Common myeloid progenitor, CD34-positive (primary cell): ENCODE results near the gene GSS.

Source experiments
- CTCF ChIA-PET: fragments of 350-600 bp; sonication (Branson Sonifier 250); formaldehyde crosslinking; loops from one replicate; lab custom pipeline; 2021; ENCODE audit warnings: antibody characterized with exemption; lab: Charles Lee
- POLR2A ChIA-PET: fragments of 350-600 bp; sonication (Branson Sonifier 250); formaldehyde crosslinking; loops from one replicate; lab custom pipeline; 2021; ENCODE audit warnings: antibody characterized with exemption; lab: Charles Lee
- DNase-seq, 3 donors: peaks; one replicate each; pipeline versions ENCODE4 v3.0.0 to v3.0.0-alpha.2; 2013
- H3K27ac ChIP-seq, 2 experiments: 1 replicate in 1 of 2; 2 replicates in 1 of 2; pipeline ENCODE4 v1.7.0; 2013; ENCODE audit warnings: inconsistent platforms in 2 of 2, low read length in 2 of 2, mild to moderate bottlenecking in 2 of 2, low read depth in 1 of 2, moderate library complexity in 1 of 2; ENCODE audit not compliant: severe bottlenecking in 2 of 2, insufficient read depth in 1 of 2, poor library complexity in 1 of 2
- H3K27me3 ChIP-seq, 5 experiments: replicated peaks in 2 of 5; 1 replicate in 3 of 5; 2 replicates in 2 of 5; pipeline versions ENCODE4 v1.6.1 to v1.7.0; 2013; ENCODE audit warnings: low read length in 4 of 5, mild to moderate bottlenecking in 2 of 5, moderate library complexity in 2 of 5, inconsistent platforms in 1 of 5; ENCODE audit not compliant: insufficient read depth in 5 of 5, control insufficient read depth in 4 of 5
- H3K36me3 ChIP-seq, 4 experiments: 1 replicate in 2 of 4; 2 replicates in 2 of 4; pipeline versions ENCODE4 v1.6.1 to v1.7.0; 2013; ENCODE audit warnings: low read length in 3 of 4, control low read depth in 1 of 4, mild to moderate bottlenecking in 1 of 4; ENCODE audit not compliant: control insufficient read depth in 4 of 4, insufficient read depth in 4 of 4
- H3K4me1 ChIP-seq, 4 experiments: 1 replicate in 3 of 4; 2 replicates in 1 of 4; pipeline versions ENCODE4 v1.6.1 to v1.7.1; 2013; ENCODE audit warnings: low read length in 3 of 4, mild to moderate bottlenecking in 3 of 4, control low read depth in 1 of 4, inconsistent platforms in 1 of 4, moderate library complexity in 1 of 4; ENCODE audit not compliant: control insufficient read depth in 4 of 4, insufficient read depth in 4 of 4; ENCODE audit errors: control extremely low read depth in 1 of 4
- H3K4me3 ChIP-seq, 7 experiments: 1 replicate in 4 of 7; 2 replicates in 3 of 7; pipeline versions ENCODE4 v1.5.1 to v1.7.0; 2013; ENCODE audit warnings: mild to moderate bottlenecking in 7 of 7, low read length in 6 of 7, moderate library complexity in 6 of 7, inconsistent platforms in 2 of 7, low read depth in 2 of 7, control low read depth in 1 of 7; ENCODE audit not compliant: insufficient read depth in 4 of 7, control insufficient read depth in 1 of 7; ENCODE audit errors: extremely low read depth in 1 of 7
- H3K9me3 ChIP-seq, 5 experiments: 1 replicate in 4 of 5; 2 replicates in 1 of 5; pipeline versions ENCODE4 v1.6.1 to v1.7.1; 2013; ENCODE audit warnings: low read length in 4 of 5, mild to moderate bottlenecking in 2 of 5, inconsistent platforms in 1 of 5, low read depth in 1 of 5, moderate library complexity in 1 of 5; ENCODE audit not compliant: control insufficient read depth in 4 of 5, insufficient read depth in 2 of 5; ENCODE audit errors: control extremely low read depth in 1 of 5
- WGBS: methylation state at CpG from one replicate; pipeline ENCODE4 v1.1.5; 2013; ENCODE audit not compliant: insufficient coverage; 5-methylcytosine and 5-hydroxymethylcytosine counted together

GSS gene

GRCh38 chr20:34983089-34983820 lies 27.6 kb upstream of the GSS start:
- no peak overlapping the region for H3K4me3 ChIP-seq
- POLR2A ChIA-PET: no interaction called here
- CTCF ChIA-PET: no interaction called here
- peaks cover 0 to 34% (median 4%) of the 10 kb centered on the region in 5 experiments for H3K27me3 ChIP-seq
- no peak overlapping the region for H3K27ac ChIP-seq
- no peaks in the 10 kb centered on the region for H3K4me1 ChIP-seq
- H3K9me3 ChIP-seq: no peaks in the 10 kb centered on the region
- DNase-seq: no peak
- no peaks in the 10 kb centered on the region for H3K36me3 ChIP-seq
- WGBS: 49% methylated on average over 3 of the region's 5 CpGs

GRCh38 chr20:34982270-34983088 lies 26.9 kb upstream of the GSS start:
- WGBS: 96% methylated on average over 14 of the region's 21 CpGs
- peaks cover 0 to 38% (median 4%) of the 10 kb centered on the region in 5 experiments for H3K27me3 ChIP-seq
- no peaks in the 10 kb centered on the region for H3K9me3 ChIP-seq
- POLR2A ChIA-PET: no interaction called here
- CTCF ChIA-PET: interaction anchor here (0.6 kb wide), 1 partner anchor 1155 kb away, joined by 3 read pairs; no protein-coding TSS in a partner anchor
- H3K4me3 ChIP-seq: no peak overlapping the region
- H3K4me1 ChIP-seq: no peaks in the 10 kb centered on the region
- no peaks in the 10 kb centered on the region for H3K36me3 ChIP-seq
- DNase-seq: no peak
- H3K27ac ChIP-seq: no peak overlapping the region

GRCh38 chr20:34980543-34981233 lies 25.1 kb upstream of the GSS start:
- ChIA-PET CTCF (no interaction called here), POLR2A (no interaction called here)
- Histone ChIP-seq H3K4me1 (no peaks in the 10 kb centered on the region), H3K27me3 (peaks cover 0 to 31% (median 4%) of the 10 kb centered on the region in 5 experiments), H3K4me3 (no peak overlapping the region), H3K27ac (no peak overlapping the region), H3K36me3 (no peaks in the 10 kb centered on the region), H3K9me3 (no peaks in the 10 kb centered on the region)
- no peak for DNase-seq
- WGBS: 95% methylated on average over 17 of the region's 22 CpGs

GRCh38 chr20:34979366-34980153 lies 24.0 kb upstream of the GSS start:
- Histone ChIP-seq H3K9me3 (no peaks in the 10 kb centered on the region), H3K4me1 (no peaks in the 10 kb centered on the region), H3K4me3 (no peak overlapping the region), H3K27ac (no peak overlapping the region), H3K27me3 (peaks cover 0 to 25% (median 4%) of the 10 kb centered on the region in 5 experiments), H3K36me3 (no peaks in the 10 kb centered on the region)
- ChIA-PET CTCF (interaction anchor here (1.4 kb wide), 1 partner anchor 12 kb away, joined by 3 read pairs; no protein-coding TSS in a partner anchor), POLR2A (no interaction called here)
- no peak for DNase-seq
- 86% methylated on average over 31 of the region's 42 CpGs for WGBS

GRCh38 chr20:34978092-34978744 lies 22.6 kb upstream of the GSS start:
- Histone ChIP-seq H3K4me1 (no peaks in the 10 kb centered on the region), H3K27me3 (peaks cover 0 to 12% (median 0%) of the 10 kb centered on the region in 5 experiments), H3K27ac (no peak overlapping the region), H3K4me3 (no peak overlapping the region), H3K9me3 (no peaks in the 10 kb centered on the region), H3K36me3 (no peaks in the 10 kb centered on the region)
- WGBS: 96% methylated on average over 7 of the region's 10 CpGs
- no peak for DNase-seq
- CTCF ChIA-PET: interaction anchor here (0.9 to 1.1 kb wide), 2 partner anchors 10 to 23 kb away, joined by 3 to 4 read pairs; no protein-coding TSS in a partner anchor
- POLR2A ChIA-PET: no interaction called here
